Measurements from ENCODE around the gene MARCHF3.
"Not testable (repeated sequence)": the region's sequence is repeated elsewhere in the genome, so short reads cannot be mapped to it uniquely, and the experiment has no call there.

The MARCHF3 gene

DNA sequence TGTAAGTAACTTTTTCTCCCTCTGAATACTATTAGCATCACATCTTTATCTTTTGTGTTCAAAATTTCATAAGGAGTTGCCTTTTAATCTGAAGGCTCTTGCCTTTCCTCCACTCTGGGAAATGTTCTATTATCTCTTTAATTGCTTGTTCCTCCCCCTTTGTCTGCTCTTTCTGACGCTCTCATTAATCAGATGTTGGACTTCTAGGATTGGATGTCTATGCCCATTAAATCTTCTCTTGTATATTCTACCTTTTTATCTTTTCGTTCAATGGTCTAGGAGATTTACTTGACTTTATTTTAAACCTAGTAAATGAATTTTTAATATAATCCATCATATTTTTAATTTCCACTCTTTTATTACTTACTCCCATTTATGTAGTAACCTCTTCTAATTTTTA lies 76.7 kb downstream of the MARCHF3 start:
- DNase-seq, result no peak
- H4K8ac ChIP-seq (ENCODE audit: low read depth, low read length), result no peak overlapping the region
- no peak overlapping the region for H3K9ac ChIP-seq (ENCODE audit: low read length)
- no peak overlapping the region for H3K27ac ChIP-seq (ENCODE audit: low read depth, low read length)
- no peaks in the 10 kb centered on the region for H3K79me1 ChIP-seq (ENCODE audit: low read length)
- H2BK15ac ChIP-seq (replicated peaks; ENCODE audit: low read depth), result no peak overlapping the region
- no peaks in the 10 kb centered on the region for H3K4me1 ChIP-seq (ENCODE audit: control insufficient read depth, low read depth, low read length)
- no peak overlapping the region for H4K5ac ChIP-seq (ENCODE audit: low read length)
- no peaks in the 10 kb centered on the region for H3K36me3 ChIP-seq (ENCODE audit: control insufficient read depth, insufficient read depth, low read length)
- H3K27me3 ChIP-seq (ENCODE audit: insufficient read depth, low read length, poor library complexity), result no peaks in the 10 kb centered on the region
- no peak overlapping the region for H2BK120ac ChIP-seq (ENCODE audit: low read depth, low read length)
- H3K4me3 ChIP-seq (ENCODE audit: low read length), result no peak overlapping the region
- H3K23ac ChIP-seq (ENCODE audit: low read length), result no peak overlapping the region
- WGBS (ENCODE audit: extremely low coverage, insufficient coverage, low lambda C conversion rate), result no CpG with 5 or more reads among the region's 2 CpGs
- no peak overlapping the region for H3K4me2 ChIP-seq (ENCODE audit: low read length)
- H3K4ac ChIP-seq (ENCODE audit: low read depth, low read length), result no peak overlapping the region
- H2AK5ac ChIP-seq (ENCODE audit: low read length), result no peak overlapping the region
- H3K79me2 ChIP-seq (ENCODE audit: control insufficient read depth, insufficient read depth, low read length), result no peaks in the 10 kb centered on the region
- H3K18ac ChIP-seq (ENCODE audit: low read length), result no peak overlapping the region
- H2BK5ac ChIP-seq (ENCODE audit: low read length), result no peak overlapping the region
- H3K56ac ChIP-seq (ENCODE audit: low read length), result no peak overlapping the region

DNA sequence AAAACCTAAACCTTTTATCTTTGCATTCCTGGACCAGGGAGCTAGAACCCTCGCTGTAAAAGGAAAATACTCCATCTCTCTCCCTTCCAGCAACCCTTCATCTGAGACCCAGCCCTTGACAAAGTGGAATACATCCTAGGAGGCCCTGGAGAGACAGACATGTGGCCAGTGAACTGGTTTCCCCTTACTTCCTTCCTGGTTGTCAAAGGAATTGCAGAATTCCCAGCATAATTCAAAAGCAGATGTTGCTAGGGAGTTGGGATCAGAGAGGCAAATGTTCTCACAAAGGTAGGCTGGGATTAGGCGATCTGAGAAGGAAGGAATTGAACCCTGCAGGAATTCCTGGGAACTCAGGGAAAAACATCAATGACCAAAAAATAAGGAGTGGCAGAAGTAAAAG lies 80.9 kb downstream of the MARCHF3 start:
- Histone ChIP-seq H3K56ac (ENCODE audit: low read length) (no peak overlapping the region), H3K36me3 (ENCODE audit: control insufficient read depth, insufficient read depth, low read length) (no peaks in the 10 kb centered on the region), H3K79me1 (ENCODE audit: low read length) (no peaks in the 10 kb centered on the region), H4K8ac (ENCODE audit: low read depth, low read length) (no peak overlapping the region), H3K27me3 (ENCODE audit: insufficient read depth, low read length, poor library complexity) (no peaks in the 10 kb centered on the region), H4K5ac (ENCODE audit: low read length) (no peak overlapping the region), H3K27ac (ENCODE audit: low read depth, low read length) (no peak overlapping the region), H2BK5ac (ENCODE audit: low read length) (no peak overlapping the region), H3K18ac (ENCODE audit: low read length) (no peak overlapping the region), H3K4me1 (ENCODE audit: control insufficient read depth, low read depth, low read length) (peaks cover 6% of the 10 kb centered on the region), H2BK120ac (ENCODE audit: low read depth, low read length) (no peak overlapping the region), H3K4ac (ENCODE audit: low read depth, low read length) (no peak overlapping the region), H3K23ac (ENCODE audit: low read length) (no peak overlapping the region), H3K4me2 (ENCODE audit: low read length) (no peak overlapping the region), H2BK15ac (replicated peaks; ENCODE audit: low read depth) (no peak overlapping the region), H3K79me2 (ENCODE audit: control insufficient read depth, insufficient read depth, low read length) (no peaks in the 10 kb centered on the region), H3K4me3 (ENCODE audit: low read length) (no peak overlapping the region), H3K9ac (ENCODE audit: low read length) (no peak overlapping the region), H2AK5ac (ENCODE audit: low read length) (no peak overlapping the region)
- DNase-seq, result no peak
- no CpG with 5 or more reads among the region's 2 CpGs for WGBS (ENCODE audit: extremely low coverage, insufficient coverage, low lambda C conversion rate)

DNA sequence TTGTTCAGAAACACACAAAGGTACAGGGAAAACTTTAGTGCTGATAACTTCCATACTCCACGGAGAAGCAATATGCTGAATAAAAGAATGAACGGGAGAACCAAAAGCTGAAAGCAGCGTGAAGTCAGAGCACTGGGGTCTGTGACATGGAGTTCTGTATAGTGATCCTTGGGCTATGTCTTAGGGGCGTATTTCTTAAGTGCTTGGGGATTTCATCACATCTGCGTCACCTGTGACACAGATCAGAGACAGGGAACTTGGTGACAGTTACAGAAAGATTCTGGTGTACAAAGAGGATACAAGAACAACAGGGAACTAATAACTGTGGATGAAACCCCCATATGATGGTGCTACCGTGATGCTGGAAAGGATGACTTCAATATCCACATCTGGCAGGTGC lies 81.9 kb downstream of the MARCHF3 start:
- Histone ChIP-seq H4K8ac (ENCODE audit: low read depth, low read length) (no peak overlapping the region), H2AK5ac (ENCODE audit: low read length) (no peak overlapping the region), H3K9ac (ENCODE audit: low read length) (no peak overlapping the region), H3K23ac (ENCODE audit: low read length) (no peak overlapping the region), H3K27me3 (ENCODE audit: insufficient read depth, low read length, poor library complexity) (no peaks in the 10 kb centered on the region), H3K4me1 (ENCODE audit: control insufficient read depth, low read depth, low read length) (peaks cover 6% of the 10 kb centered on the region), H2BK15ac (replicated peaks; ENCODE audit: low read depth) (no peak overlapping the region), H2BK5ac (ENCODE audit: low read length) (no peak overlapping the region), H3K4me2 (ENCODE audit: low read length) (no peak overlapping the region), H4K5ac (ENCODE audit: low read length) (no peak overlapping the region), H3K18ac (ENCODE audit: low read length) (no peak overlapping the region), H3K4ac (ENCODE audit: low read depth, low read length) (no peak overlapping the region), H3K27ac (ENCODE audit: low read depth, low read length) (no peak overlapping the region), H3K79me2 (ENCODE audit: control insufficient read depth, insufficient read depth, low read length) (no peaks in the 10 kb centered on the region), H3K4me3 (ENCODE audit: low read length) (no peak overlapping the region), H2BK120ac (ENCODE audit: low read depth, low read length) (no peak overlapping the region), H3K36me3 (ENCODE audit: control insufficient read depth, insufficient read depth, low read length) (no peaks in the 10 kb centered on the region), H3K56ac (ENCODE audit: low read length) (no peak overlapping the region), H3K79me1 (ENCODE audit: low read length) (no peaks in the 10 kb centered on the region)
- no peak for DNase-seq
- WGBS (ENCODE audit: extremely low coverage, insufficient coverage, low lambda C conversion rate), result no CpG with 5 or more reads among the region's 6 CpGs

DNA sequence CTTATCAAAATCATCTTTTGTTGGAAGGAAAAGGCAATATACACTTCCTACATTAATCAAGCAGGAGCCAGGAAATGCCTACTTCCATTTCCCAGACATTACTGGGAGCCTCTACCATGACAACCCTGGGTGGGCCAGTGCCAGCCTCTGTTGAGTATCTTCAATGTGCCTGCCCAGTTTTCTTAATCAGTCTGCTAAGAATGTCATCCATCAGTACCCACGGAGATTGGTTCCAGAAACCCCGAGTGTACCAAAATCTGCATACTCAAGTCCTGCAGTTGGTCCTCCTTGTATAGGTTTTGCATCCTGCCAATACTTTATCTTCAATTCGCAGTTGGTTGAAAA lies 82.4 kb downstream of the MARCHF3 start:
- no peaks in the 10 kb centered on the region for H3K79me1 ChIP-seq (ENCODE audit: low read length)
- H3K23ac ChIP-seq (ENCODE audit: low read length), result no peak overlapping the region
- H2BK5ac ChIP-seq (ENCODE audit: low read length), result no peak overlapping the region
- H4K8ac ChIP-seq (ENCODE audit: low read depth, low read length), result no peak overlapping the region
- H3K9ac ChIP-seq (ENCODE audit: low read length), result no peak overlapping the region
- no peak overlapping the region for H3K56ac ChIP-seq (ENCODE audit: low read length)
- no peaks in the 10 kb centered on the region for H3K36me3 ChIP-seq (ENCODE audit: control insufficient read depth, insufficient read depth, low read length)
- WGBS (ENCODE audit: extremely low coverage, insufficient coverage, low lambda C conversion rate), result no CpG with 5 or more reads among the region's 3 CpGs
- no peak overlapping the region for H3K4me2 ChIP-seq (ENCODE audit: low read length)
- peaks cover 6% of the 10 kb centered on the region for H3K4me1 ChIP-seq (ENCODE audit: control insufficient read depth, low read depth, low read length)
- no peaks in the 10 kb centered on the region for H3K27me3 ChIP-seq (ENCODE audit: insufficient read depth, low read length, poor library complexity)
- H2BK15ac ChIP-seq (replicated peaks; ENCODE audit: low read depth), result no peak overlapping the region
- H3K4ac ChIP-seq (ENCODE audit: low read depth, low read length), result no peak overlapping the region
- DNase-seq, result no peak
- H4K5ac ChIP-seq (ENCODE audit: low read length), result no peak overlapping the region
- no peak overlapping the region for H3K4me3 ChIP-seq (ENCODE audit: low read length)
- H2AK5ac ChIP-seq (ENCODE audit: low read length), result no peak overlapping the region
- no peaks in the 10 kb centered on the region for H3K79me2 ChIP-seq (ENCODE audit: control insufficient read depth, insufficient read depth, low read length)
- H3K27ac ChIP-seq (ENCODE audit: low read depth, low read length), result no peak overlapping the region
- no peak overlapping the region for H3K18ac ChIP-seq (ENCODE audit: low read length)
- H2BK120ac ChIP-seq (ENCODE audit: low read depth, low read length), result no peak overlapping the region

DNA sequence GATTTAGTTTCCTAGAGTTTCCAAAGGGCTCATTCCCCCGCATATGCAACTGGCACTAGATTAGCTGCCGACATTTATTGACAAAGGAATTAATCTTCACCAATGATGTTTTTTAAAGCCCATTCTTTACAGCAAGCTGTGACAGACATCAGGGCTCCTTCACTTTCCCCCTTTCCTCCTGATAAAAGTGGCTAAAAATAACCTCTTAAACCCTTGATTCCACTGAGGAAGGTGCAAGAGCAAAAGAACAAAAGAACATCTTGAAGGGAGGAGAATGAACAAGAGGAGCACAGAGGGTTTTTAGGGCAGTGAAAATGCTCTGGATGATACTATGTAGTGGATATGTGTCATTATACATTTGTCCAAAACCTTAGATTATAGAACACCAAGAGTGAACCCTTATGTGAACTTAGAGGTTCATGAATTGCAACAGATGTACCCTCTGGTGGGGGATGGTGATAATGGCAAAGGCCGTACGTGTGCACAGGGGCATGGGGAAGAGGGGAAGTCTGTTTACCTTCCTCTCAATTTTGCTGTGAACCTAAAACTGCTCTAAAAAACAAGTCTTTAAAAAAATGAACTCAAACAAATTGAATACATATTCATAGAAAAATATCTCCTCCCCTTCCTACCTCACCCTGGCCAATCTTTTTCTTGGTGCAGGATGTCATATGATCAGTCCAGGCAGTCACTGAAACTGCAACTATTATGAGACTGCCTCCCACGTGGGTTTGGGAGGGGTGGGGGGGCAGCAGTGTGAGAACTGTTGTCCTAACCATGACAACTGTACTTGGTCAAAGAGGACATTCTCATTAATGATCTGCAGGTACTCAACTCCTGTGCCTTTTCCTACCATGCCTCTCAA lies 83.0 kb downstream of the MARCHF3 start:
- Histone ChIP-seq H3K27ac (ENCODE audit: low read depth, low read length) (no peak overlapping the region), H3K27me3 (ENCODE audit: insufficient read depth, low read length, poor library complexity) (no peaks in the 10 kb centered on the region), H3K18ac (ENCODE audit: low read length) (no peak overlapping the region), H3K4me2 (ENCODE audit: low read length) (no peak overlapping the region), H4K8ac (ENCODE audit: low read depth, low read length) (no peak overlapping the region), H3K23ac (ENCODE audit: low read length) (no peak overlapping the region), H2BK15ac (replicated peaks; ENCODE audit: low read depth) (no peak overlapping the region), H3K4me1 (ENCODE audit: control insufficient read depth, low read depth, low read length) (peaks cover 6% of the 10 kb centered on the region), H3K36me3 (ENCODE audit: control insufficient read depth, insufficient read depth, low read length) (no peaks in the 10 kb centered on the region), H2AK5ac (ENCODE audit: low read length) (no peak overlapping the region), H3K4ac (ENCODE audit: low read depth, low read length) (no peak overlapping the region), H3K4me3 (ENCODE audit: low read length) (no peak overlapping the region), H2BK5ac (ENCODE audit: low read length) (no peak overlapping the region), H3K56ac (ENCODE audit: low read length) (no peak overlapping the region), H2BK120ac (ENCODE audit: low read depth, low read length) (no peak overlapping the region), H3K9ac (ENCODE audit: low read length) (no peak overlapping the region), H4K5ac (ENCODE audit: low read length) (no peak overlapping the region), H3K79me1 (ENCODE audit: low read length) (no peaks in the 10 kb centered on the region), H3K79me2 (ENCODE audit: control insufficient read depth, insufficient read depth, low read length) (no peaks in the 10 kb centered on the region)
- DNase-seq, result peak; percentile 35
- WGBS (ENCODE audit: extremely low coverage, insufficient coverage, low lambda C conversion rate), result no CpG with 5 or more reads among the region's 5 CpGs

DNA sequence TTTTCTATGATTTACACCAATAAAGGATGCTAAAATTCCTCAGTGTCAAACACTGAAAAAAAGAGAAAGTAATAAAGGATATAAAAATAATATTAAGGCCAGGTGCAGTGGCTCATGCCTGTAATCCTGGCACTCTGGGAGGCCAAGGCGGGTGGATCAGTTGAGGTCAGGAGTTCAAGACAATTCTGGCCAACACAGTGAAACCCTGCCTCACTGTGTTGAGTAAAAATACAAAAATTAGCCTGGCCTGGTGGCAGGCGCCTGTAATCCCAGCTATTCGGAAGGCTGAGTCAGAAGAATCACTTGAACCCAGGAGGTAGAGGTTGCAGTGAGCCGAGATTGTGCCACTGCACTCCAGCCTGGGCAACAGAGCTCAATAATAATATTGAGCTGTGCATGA lies 87.5 kb downstream of the MARCHF3 start:
- DNase-seq; H4K8ac ChIP-seq (ENCODE audit: low read depth, low read length); H3K4ac ChIP-seq (ENCODE audit: low read depth, low read length); H3K4me1 ChIP-seq (ENCODE audit: control insufficient read depth, low read depth, low read length); H3K36me3 ChIP-seq (ENCODE audit: control insufficient read depth, insufficient read depth, low read length); H2BK5ac ChIP-seq (ENCODE audit: low read length); H3K79me2 ChIP-seq (ENCODE audit: control insufficient read depth, insufficient read depth, low read length); H3K4me3 ChIP-seq (ENCODE audit: low read length); H3K18ac ChIP-seq (ENCODE audit: low read length); H3K27me3 ChIP-seq (ENCODE audit: insufficient read depth, low read length, poor library complexity); H3K4me2 ChIP-seq (ENCODE audit: low read length); H2BK15ac ChIP-seq (replicated peaks; ENCODE audit: low read depth); H4K5ac ChIP-seq (ENCODE audit: low read length); H3K9ac ChIP-seq (ENCODE audit: low read length); H2BK120ac ChIP-seq (ENCODE audit: low read depth, low read length); H2AK5ac ChIP-seq (ENCODE audit: low read length); H3K27ac ChIP-seq (ENCODE audit: low read depth, low read length); H3K79me1 ChIP-seq (ENCODE audit: low read length); H3K56ac ChIP-seq (ENCODE audit: low read length); H3K23ac ChIP-seq (ENCODE audit: low read length): not testable (repeated sequence)
- WGBS (ENCODE audit: extremely low coverage, insufficient coverage, low lambda C conversion rate), result no CpG with 5 or more reads among the region's 4 CpGs

Data from mesendoderm (in vitro differentiated cells).